Measurements from ENCODE around the gene WDPCP.
A peak's percentile ranks its signal among the peaks of the same experiment; 100 is the strongest.
"Not testable (repeated sequence)": the region's sequence is repeated elsewhere in the genome, so short reads cannot be mapped to it uniquely, and the experiment has no call there.

Gene WDPCP

GRCh38 chr2:63588385-63589147 lies at the start of gene WDPCP, which contains the start of gene MDH1:
WDPCP (minus strand) TSS chr2:63588477; CDS start chr2:63588271, 206 bp downstream.
MDH1 (plus strand) TSS chr2:63588963; CDS start chr2:63589044, 81 bp downstream.
- DNase-seq (ENCODE audit: low read depth in 2 of 2, low spot score in 1 of 2), result peak; percentile 72 to 83

- DNase-seq (ENCODE audit: low read depth in 2 of 2, low spot score in 1 of 2), result no peak
These were observed 44.1 kb upstream of the WDPCP start for GRCh38 chr2:63632382-63632781.

GRCh38 chr2:63631501-63631900 lies 43.2 kb upstream of the WDPCP start:
- no peak for DNase-seq (ENCODE audit: low read depth in 2 of 2, low spot score in 1 of 2)

GRCh38 chr2:63628403-63628942 lies 40.2 kb upstream of the WDPCP start:
- no peak for DNase-seq (ENCODE audit: low read depth in 2 of 2, low spot score in 1 of 2)

GRCh38 chr2:63627866-63628265 lies 39.6 kb upstream of the WDPCP start:
- no peak for DNase-seq (ENCODE audit: low read depth in 2 of 2, low spot score in 1 of 2)

GRCh38 chr2:63623763-63624162 lies 35.5 kb upstream of the WDPCP start:
- DNase-seq (ENCODE audit: low read depth in 2 of 2, low spot score in 1 of 2), result not testable (repeated sequence)

- no peak for DNase-seq (ENCODE audit: low read depth in 2 of 2, low spot score in 1 of 2)
These were observed 34.5 kb upstream of the WDPCP start for GRCh38 chr2:63622751-63623150.

GRCh38 chr2:63619328-63619727 lies 31.1 kb upstream of the WDPCP start:
- no peak for DNase-seq (ENCODE audit: low read depth in 2 of 2, low spot score in 1 of 2)

- no peak for DNase-seq (ENCODE audit: low read depth in 2 of 2, low spot score in 1 of 2)
These were observed 29.1 kb upstream of the WDPCP start for GRCh38 chr2:63617366-63617765.

- no peak for DNase-seq (ENCODE audit: low read depth in 2 of 2, low spot score in 1 of 2)
These were observed 27.0 kb upstream of the WDPCP start for GRCh38 chr2:63614983-63615945.

- no peak for DNase-seq (ENCODE audit: low read depth in 2 of 2, low spot score in 1 of 2)
These were observed 26.2 kb upstream of the WDPCP start for GRCh38 chr2:63614448-63614968.

- DNase-seq (ENCODE audit: low read depth in 2 of 2, low spot score in 1 of 2), result no peak
These were observed 25.2 kb upstream of the WDPCP start for GRCh38 chr2:63613391-63613901.

GRCh38 chr2:63610525-63610924 lies 22.2 kb upstream of the WDPCP start:
- no peak for DNase-seq (ENCODE audit: low read depth in 2 of 2, low spot score in 1 of 2)

- not testable (repeated sequence) for DNase-seq (ENCODE audit: low read depth in 2 of 2, low spot score in 1 of 2)
These were observed 20.6 kb upstream of the WDPCP start for GRCh38 chr2:63608865-63609264.

GRCh38 chr2:63604666-63605065 lies 16.4 kb upstream of the WDPCP start:
- no peak for DNase-seq (ENCODE audit: low read depth in 2 of 2, low spot score in 1 of 2)

GRCh38 chr2:63600881-63601460 lies 12.7 kb upstream of the WDPCP start:
- no peak for DNase-seq (ENCODE audit: low read depth in 2 of 2, low spot score in 1 of 2)

- DNase-seq (ENCODE audit: low read depth in 2 of 2, low spot score in 1 of 2), result no peak
These were observed 10.7 kb upstream of the WDPCP start for GRCh38 chr2:63598981-63599380.

GRCh38 chr2:63596401-63596883 lies 8.2 kb upstream of the WDPCP start:
- DNase-seq (ENCODE audit: low read depth in 2 of 2, low spot score in 1 of 2), result no peak

- no peak for DNase-seq (ENCODE audit: low read depth in 2 of 2, low spot score in 1 of 2)
These were observed 6.4 kb upstream of the WDPCP start for GRCh38 chr2:63594660-63595059.

- DNase-seq (ENCODE audit: low read depth in 2 of 2, low spot score in 1 of 2), result no peak
These were observed 3.4 kb upstream of the WDPCP start for GRCh38 chr2:63591566-63592175.

Data from stimulated activated CD8-positive, alpha-beta memory T cell treated with anti-CD3 and anti-CD28 coated beads, Interleukin-4, amount 100 ng/mL, for 1 hour (primary cell).